ENCODE measurements around the gene LAMC1. TPM values are rescaled to one million over a fixed set of nuclear protein-coding genes. Genes with fewer than 3 reads are reported as not detected.
A peak's percentile ranks its signal among the peaks of the same experiment; 100 is the strongest.

Gene LAMC1
- total RNA-seq, 4 donors from 2014 or later, result 387 to 474 (median 408) TPM

GRCh38 chr1:183039985-183040447 is 16.8 kb downstream of the LAMC1 start:
- intact Hi-C loops (cut with DNase I), result no loop called here

GRCh38 chr1:183040547-183040971 is 17.3 kb downstream of the LAMC1 start:
- H3K27ac ChIP-seq (replicated peaks in 1 of 4), result peak overlapping the region; percentile 42 to 67 (median 55)
- 24% methylated on average over 2 of the region's 2 CpGs for WGBS
- H3K9me3 ChIP-seq, result no peaks in the 10 kb centered on the region
- peaks cover 70 to 97% (median 93%) of the 10 kb centered on the region in 4 donors for H3K4me1 ChIP-seq
- peak overlapping the region in 2 of 4 donors; percentile 0 to 1 for H3K4me3 ChIP-seq
- no peaks in the 10 kb centered on the region for H3K27me3 ChIP-seq
- TF ChIP-seq POLR2A (IDR thresholded peaks at IDR 0.05; ENCODE audit: low read depth) (no peak), POLR2AphosphoS5 (IDR thresholded peaks at IDR 0.05) (no peak), CTCF (IDR thresholded peaks at IDR 0.05) (no peak), EP300 (IDR thresholded peaks at IDR 0.05) (no peak)
- DNase-seq (ENCODE audit: extremely low spot score), result no peak
- H3K36me3 ChIP-seq, result peaks cover 0 to 11% (median 0%) of the 10 kb centered on the region in 4 donors
- intact Hi-C loops (cut with DNase I), result no loop called here

More at GRCh38 chr1:183039985-183040447, 16.8 kb downstream of the LAMC1 start:
- peak overlapping the region; percentile 42 to 67 (median 55) for H3K27ac ChIP-seq (replicated peaks in 1 of 4)
- H3K36me3 ChIP-seq, result peaks cover 0 to 11% (median 0%) of the 10 kb centered on the region in 4 donors
- 14% methylated on average over 3 of the region's 3 CpGs for WGBS
- no peak for DNase-seq (ENCODE audit: extremely low spot score)
- H3K27me3 ChIP-seq, result no peaks in the 10 kb centered on the region
- H3K4me1 ChIP-seq, result peaks cover 65 to 97% (median 91%) of the 10 kb centered on the region in 4 donors
- peak overlapping the region in 2 of 4 donors; percentile 0 to 1 for H3K4me3 ChIP-seq
- TF ChIP-seq POLR2AphosphoS5 (IDR thresholded peaks at IDR 0.05), result peak; percentile 5 to 17
- TF ChIP-seq CTCF (IDR thresholded peaks at IDR 0.05), result no peak
- no peaks in the 10 kb centered on the region for H3K9me3 ChIP-seq

- peak overlapping the region; percentile 2 to 71 (median 31) for H3K27ac ChIP-seq (replicated peaks in 1 of 4)
- DNase-seq (ENCODE audit: extremely low spot score), result no peak
- TF ChIP-seq EP300 (IDR thresholded peaks at IDR 0.05) (no peak), CTCF (IDR thresholded peaks at IDR 0.05) (no peak), POLR2AphosphoS5 (IDR thresholded peaks at IDR 0.05) (no peak)
- no peaks in the 10 kb centered on the region for H3K9me3 ChIP-seq
- 72% methylated on average over 3 of the region's 3 CpGs for WGBS
- no peaks in the 10 kb centered on the region for H3K27me3 ChIP-seq
- H3K36me3 ChIP-seq, result no peaks in the 10 kb centered on the region
- peaks cover 89 to 100% (median 98%) of the 10 kb centered on the region in 4 donors for H3K4me1 ChIP-seq
- H3K4me3 ChIP-seq, result no peak overlapping the region
- intact Hi-C loops (cut with DNase I), result no loop called here
These were observed 20.0 kb downstream of the LAMC1 start for GRCh38 chr1:183043254-183043653.

- WGBS, result 36% methylated on average over 7 of the region's 7 CpGs
- no peak for DNase-seq (ENCODE audit: extremely low spot score)
- H3K9me3 ChIP-seq, result no peaks in the 10 kb centered on the region
- intact Hi-C loops (cut with DNase I), result no loop called here
- no peaks in the 10 kb centered on the region for H3K27me3 ChIP-seq
- peak overlapping the region in 3 of 4 donors; percentile 1 to 9 (median 1) for H3K4me3 ChIP-seq
- peaks cover 92 to 99% (median 96%) of the 10 kb centered on the region in 4 donors for H3K4me1 ChIP-seq
- H3K36me3 ChIP-seq, result no peaks in the 10 kb centered on the region
- peak overlapping the region; percentile 40 to 71 (median 58) for H3K27ac ChIP-seq (replicated peaks in 1 of 4)
- TF ChIP-seq EP300 (IDR thresholded peaks at IDR 0.05) (no peak), POLR2A (IDR thresholded peaks at IDR 0.05; ENCODE audit: low read depth) (no peak), POLR2AphosphoS5 (IDR thresholded peaks at IDR 0.05) (peak in 1 of 2 donors; percentile 13)
These were observed 20.9 kb downstream of the LAMC1 start for GRCh38 chr1:183043872-183044854.
